Measurements from ENCODE around the gene FBXO44. TPM values are rescaled to one million over a fixed set of nuclear protein-coding genes. Genes with fewer than 3 reads are reported as not detected.

The FBXO44 gene
- total RNA-seq, 2 donors from 2014 or later = 13.8 to 21.7 TPM

DNA sequence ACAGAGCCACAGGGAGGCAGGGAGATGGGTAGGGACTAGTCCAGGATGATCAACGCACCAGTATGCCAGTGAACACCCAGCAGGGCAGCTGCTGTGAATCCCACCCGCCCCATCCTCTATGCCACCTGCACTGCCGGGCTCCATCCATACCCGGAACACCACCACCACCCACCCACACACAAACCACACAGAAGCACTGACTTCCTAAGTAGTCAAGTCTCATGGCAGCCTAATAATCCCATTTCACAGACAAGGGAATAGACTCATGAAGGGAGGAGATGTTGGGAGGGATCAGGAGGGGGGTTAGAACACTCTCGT, 43.2 kb downstream of the FBXO44 start:
- Mint-ChIP-seq H3K27me3 (peaks cover 10% of the 10 kb centered on the region), H3K27ac (no peak overlapping the region), H3K4me3 (no peak overlapping the region), H3K36me3 (ENCODE audit: low read depth) (no peaks in the 10 kb centered on the region), H3K4me1 (peaks cover 9% of the 10 kb centered on the region), H3K9me3 (no peaks in the 10 kb centered on the region)
- ATAC-seq (replicated peaks) = no peak

- H3K4me1 Mint-ChIP-seq = no peaks in the 10 kb centered on the region
Observed at GRCh38 chr1:11700601-11701467, 46.2 kb downstream of the FBXO44 start.

GRCh38 chr1:11701551-11701961, 46.9 kb downstream of the FBXO44 start:
- H3K4me3 Mint-ChIP-seq = no peak overlapping the region
- H3K4me1 Mint-ChIP-seq = no peaks in the 10 kb centered on the region
- no peaks in the 10 kb centered on the region for H3K36me3 Mint-ChIP-seq (ENCODE audit: low read depth)
- H3K27ac Mint-ChIP-seq = no peak overlapping the region
- no peaks in the 10 kb centered on the region for H3K9me3 Mint-ChIP-seq
- H3K27me3 Mint-ChIP-seq = peaks cover 8% of the 10 kb centered on the region
- no peak for ATAC-seq (replicated peaks)

More at GRCh38 chr1:11700601-11701467, 46.2 kb downstream of the FBXO44 start:
- Mint-ChIP-seq H3K4me3 (no peak overlapping the region), H3K27me3 (peaks cover 8% of the 10 kb centered on the region), H3K27ac (no peak overlapping the region), H3K9me3 (no peaks in the 10 kb centered on the region), H3K36me3 (ENCODE audit: low read depth) (no peaks in the 10 kb centered on the region)
- ATAC-seq (replicated peaks) = no peak

DNA sequence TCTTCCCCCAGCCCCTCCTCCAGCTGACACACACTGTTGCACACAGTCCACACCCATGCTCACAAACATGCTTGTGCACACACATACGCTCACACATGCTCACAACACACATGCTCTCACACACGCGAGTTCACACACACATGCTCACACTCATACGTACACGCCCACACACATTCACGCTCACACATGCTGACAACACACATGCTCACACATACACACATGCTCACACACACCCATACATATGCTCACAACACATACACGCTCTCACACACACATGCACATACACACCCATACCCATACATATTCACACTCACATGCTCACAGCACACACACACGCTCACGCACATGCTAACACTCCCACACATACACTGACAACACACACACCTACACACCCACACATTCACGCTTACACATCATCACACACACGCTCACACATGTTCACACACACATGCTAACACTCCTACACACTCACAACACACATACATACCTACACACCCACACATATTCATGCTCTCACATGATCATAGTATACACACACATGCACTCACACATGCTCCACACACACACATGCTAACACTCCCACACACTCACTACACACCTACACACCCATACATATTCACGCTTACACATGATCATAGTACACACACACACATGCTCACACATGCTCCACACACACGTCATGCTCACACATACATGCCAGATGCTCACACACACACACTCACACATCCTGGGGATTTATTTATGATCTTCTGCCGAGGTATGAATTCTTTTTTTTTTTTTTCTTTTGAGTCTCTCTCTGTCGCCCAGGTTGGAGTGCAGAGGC, 47.5 kb downstream of the FBXO44 start:
- H3K27me3 Mint-ChIP-seq = peaks cover 8% of the 10 kb centered on the region
- no peak overlapping the region for H3K27ac Mint-ChIP-seq
- H3K9me3 Mint-ChIP-seq = no peaks in the 10 kb centered on the region
- H3K36me3 Mint-ChIP-seq (ENCODE audit: low read depth) = no peaks in the 10 kb centered on the region
- no peaks in the 10 kb centered on the region for H3K4me1 Mint-ChIP-seq
- no peak for ATAC-seq (replicated peaks)
- H3K4me3 Mint-ChIP-seq = no peak overlapping the region

DNA sequence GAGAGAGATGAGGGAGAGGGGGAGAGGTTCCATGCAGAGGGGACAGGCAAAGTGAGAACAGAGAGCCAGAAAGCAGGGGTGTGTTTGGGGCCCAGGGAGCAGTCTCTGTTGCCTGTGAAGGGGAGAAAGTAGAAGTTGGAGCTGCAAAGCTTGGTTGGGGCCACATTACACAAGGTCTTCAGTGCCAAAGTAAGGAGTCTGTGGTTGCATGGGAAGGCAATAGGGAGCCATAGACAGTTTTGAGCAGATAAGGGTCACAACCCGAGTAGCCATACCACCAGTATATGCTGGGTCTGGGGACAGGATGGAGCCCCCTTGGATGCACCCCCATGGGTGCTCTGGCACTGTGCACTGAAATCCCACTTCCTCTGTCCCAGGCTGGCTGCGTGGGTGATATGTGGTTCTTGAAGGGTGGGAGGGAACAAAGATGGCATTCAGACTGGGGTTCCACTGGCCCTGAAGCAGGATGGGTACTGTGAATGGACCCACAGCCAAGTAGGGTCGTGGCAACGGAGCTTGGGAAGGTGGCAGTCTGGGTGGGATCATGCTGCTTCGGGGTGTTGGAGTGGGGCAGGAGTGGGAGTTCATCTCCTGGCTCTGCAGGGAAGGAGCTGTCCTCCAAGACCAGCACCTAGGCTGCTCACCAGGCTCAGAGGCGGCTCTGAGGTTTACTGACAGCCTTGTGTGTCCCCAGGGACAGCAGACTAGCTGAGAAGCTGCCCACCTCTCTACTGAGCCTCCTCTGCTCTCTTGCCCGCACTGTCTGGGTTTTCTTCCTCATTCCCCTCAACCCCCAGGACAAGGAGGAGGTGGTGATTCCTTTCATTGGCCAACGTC, 48.9 kb downstream of the FBXO44 start:
- no peaks in the 10 kb centered on the region for H3K36me3 Mint-ChIP-seq (ENCODE audit: low read depth)
- peaks cover 8% of the 10 kb centered on the region for H3K27me3 Mint-ChIP-seq
- H3K4me1 Mint-ChIP-seq = no peaks in the 10 kb centered on the region
- no peak for ATAC-seq (replicated peaks)
- no peak overlapping the region for H3K4me3 Mint-ChIP-seq
- no peaks in the 10 kb centered on the region for H3K9me3 Mint-ChIP-seq
- H3K27ac Mint-ChIP-seq = no peak overlapping the region

- H3K4me3 Mint-ChIP-seq = no peak overlapping the region
- no peak overlapping the region for H3K27ac Mint-ChIP-seq
- H3K9me3 Mint-ChIP-seq = no peaks in the 10 kb centered on the region
- peaks cover 8% of the 10 kb centered on the region for H3K27me3 Mint-ChIP-seq
- H3K4me1 Mint-ChIP-seq = no peaks in the 10 kb centered on the region
- no peak for ATAC-seq (replicated peaks)
- H3K36me3 Mint-ChIP-seq (ENCODE audit: low read depth) = no peaks in the 10 kb centered on the region
Observed at GRCh38 chr1:11704194-11704529, 49.5 kb downstream of the FBXO44 start.

DNA sequence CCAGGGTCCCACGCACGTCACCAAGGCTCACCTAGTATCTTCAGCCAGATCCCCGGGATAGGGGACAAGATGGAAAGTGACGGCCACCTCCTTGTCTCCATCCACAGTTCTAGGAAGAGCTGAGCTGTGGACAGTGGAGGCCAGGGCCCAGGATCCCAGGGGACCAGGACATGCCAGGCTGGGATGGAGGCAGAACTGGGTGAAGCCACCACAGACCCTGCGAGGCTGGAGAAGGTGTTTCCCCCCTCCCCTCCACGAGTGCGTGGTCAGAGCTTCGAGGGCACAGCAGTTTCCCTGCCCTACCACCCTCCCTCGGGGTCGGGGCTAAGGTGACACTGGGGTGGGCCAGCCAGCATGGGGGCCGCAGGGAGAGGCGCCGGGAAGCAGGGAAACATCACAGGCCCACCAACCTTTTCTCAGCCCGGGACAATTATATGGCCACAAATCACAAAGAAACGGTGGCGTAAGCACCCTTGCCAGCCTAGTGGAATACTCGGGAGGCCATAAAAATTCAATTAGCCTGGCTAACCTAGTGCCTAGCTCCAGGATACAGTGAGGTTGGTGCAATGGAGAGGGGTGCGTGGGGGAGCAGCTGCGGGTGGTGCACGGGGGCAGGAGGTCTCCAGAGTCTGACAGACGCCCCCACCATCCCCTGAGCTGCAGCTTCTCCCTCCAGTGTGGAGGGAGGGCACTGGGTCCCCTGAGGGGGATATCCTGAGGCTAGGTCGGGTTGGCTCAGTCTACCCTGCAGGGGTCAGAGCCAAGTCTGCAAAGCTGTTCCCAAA, 50.2 kb downstream of the FBXO44 start:
- no peak overlapping the region for H3K27ac Mint-ChIP-seq
- H3K4me3 Mint-ChIP-seq = no peak overlapping the region
- peaks cover 8% of the 10 kb centered on the region for H3K27me3 Mint-ChIP-seq
- no peaks in the 10 kb centered on the region for H3K36me3 Mint-ChIP-seq (ENCODE audit: low read depth)
- ATAC-seq (replicated peaks) = no peak
- H3K4me1 Mint-ChIP-seq = no peaks in the 10 kb centered on the region
- no peaks in the 10 kb centered on the region for H3K9me3 Mint-ChIP-seq

GRCh38 chr1:11705596-11705995, 50.9 kb downstream of the FBXO44 start:
- Mint-ChIP-seq H3K27ac (no peak overlapping the region), H3K36me3 (ENCODE audit: low read depth) (no peaks in the 10 kb centered on the region), H3K4me1 (no peaks in the 10 kb centered on the region), H3K4me3 (no peak overlapping the region), H3K9me3 (no peaks in the 10 kb centered on the region), H3K27me3 (peaks cover 8% of the 10 kb centered on the region)
- no peak for ATAC-seq (replicated peaks)

DNA sequence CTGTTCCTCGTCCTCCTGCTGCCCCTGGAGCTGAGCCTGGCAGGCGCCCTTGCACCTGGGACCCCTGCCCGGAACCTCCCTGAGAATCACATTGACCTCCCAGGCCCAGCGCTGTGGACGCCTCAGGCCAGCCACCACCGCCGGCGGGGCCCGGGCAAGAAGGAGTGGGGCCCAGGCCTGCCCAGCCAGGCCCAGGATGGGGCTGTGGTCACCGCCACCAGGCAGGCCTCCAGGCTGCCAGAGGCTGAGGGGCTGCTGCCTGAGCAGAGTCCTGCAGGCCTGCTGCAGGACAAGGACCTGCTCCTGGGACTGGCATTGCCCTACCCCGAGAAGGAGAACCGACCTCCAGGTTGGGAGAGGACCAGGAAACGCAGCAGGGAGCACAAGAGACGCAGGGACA, 51.6 kb downstream of the FBXO44 start:
- no peaks in the 10 kb centered on the region for H3K4me1 Mint-ChIP-seq
- no peak overlapping the region for H3K27ac Mint-ChIP-seq
- ATAC-seq (replicated peaks) = no peak
- peaks cover 8% of the 10 kb centered on the region for H3K27me3 Mint-ChIP-seq
- H3K4me3 Mint-ChIP-seq = no peak overlapping the region
- no peaks in the 10 kb centered on the region for H3K9me3 Mint-ChIP-seq
- H3K36me3 Mint-ChIP-seq (ENCODE audit: low read depth) = no peaks in the 10 kb centered on the region

- no peaks in the 10 kb centered on the region for H3K4me1 Mint-ChIP-seq
- no peak for ATAC-seq (replicated peaks)
- no peaks in the 10 kb centered on the region for H3K36me3 Mint-ChIP-seq (ENCODE audit: low read depth)
- H3K27ac Mint-ChIP-seq = no peak overlapping the region
- no peak overlapping the region for H3K4me3 Mint-ChIP-seq
- H3K27me3 Mint-ChIP-seq = peaks cover 8% of the 10 kb centered on the region
- H3K9me3 Mint-ChIP-seq = no peaks in the 10 kb centered on the region
Observed at GRCh38 chr1:11707621-11708276, 53.1 kb downstream of the FBXO44 start.

GRCh38 chr1:11708554-11709350, 54.1 kb downstream of the FBXO44 start:
- Mint-ChIP-seq H3K27ac (no peak overlapping the region), H3K4me3 (no peak overlapping the region)
- ATAC-seq (replicated peaks) = no peak

DNA sequence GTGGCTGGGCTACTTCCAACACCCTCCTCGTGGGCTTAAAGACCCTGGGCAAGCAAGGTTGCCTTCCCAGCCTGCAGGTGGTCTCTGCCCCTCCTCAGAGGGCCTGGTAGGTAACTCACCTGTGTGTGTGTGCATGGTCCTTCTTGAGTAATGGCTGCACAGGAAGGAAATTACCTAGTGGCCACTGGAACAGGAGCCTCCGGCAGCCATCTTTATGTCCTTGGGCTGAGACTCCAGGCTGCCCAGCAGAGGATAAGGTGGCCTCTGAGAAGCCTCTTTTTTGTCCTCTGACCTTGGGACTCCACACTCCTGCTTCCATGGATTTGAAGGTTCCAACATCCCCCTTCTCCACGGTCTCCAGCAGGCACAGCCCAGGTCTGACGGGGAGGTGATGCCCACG, 56.8 kb downstream of the FBXO44 start:
- Mint-ChIP-seq H3K27me3 (no peaks in the 10 kb centered on the region), H3K4me3 (no peak overlapping the region)
- ATAC-seq (replicated peaks) = no peak

More at GRCh38 chr1:11708554-11709350, 54.1 kb downstream of the FBXO44 start:
- Mint-ChIP-seq H3K4me1 (no peaks in the 10 kb centered on the region), H3K27me3 (peaks cover 3% of the 10 kb centered on the region), H3K36me3 (ENCODE audit: low read depth) (no peaks in the 10 kb centered on the region), H3K9me3 (no peaks in the 10 kb centered on the region)

DNA sequence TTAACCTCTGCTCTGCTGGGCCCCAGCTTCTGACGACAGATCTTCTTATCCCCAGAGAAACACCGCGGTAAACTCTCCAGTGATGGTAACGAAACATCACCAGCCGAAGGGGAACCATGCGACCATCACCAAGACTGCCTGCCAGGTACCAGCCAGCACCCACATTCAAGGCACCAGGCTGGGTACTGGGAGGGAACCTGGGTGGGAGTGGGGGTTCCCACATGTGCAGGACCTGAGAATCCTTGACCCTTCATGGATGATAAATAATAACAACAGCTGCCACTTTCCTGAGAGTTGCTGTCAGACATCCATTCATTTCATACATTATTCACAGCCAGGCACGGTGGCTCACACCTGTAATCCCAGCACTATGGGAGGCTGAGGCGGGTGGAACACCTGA, 57.6 kb downstream of the FBXO44 start:
- ATAC-seq (replicated peaks) = no peak
- no peaks in the 10 kb centered on the region for H3K36me3 Mint-ChIP-seq (ENCODE audit: low read depth)
- no peak overlapping the region for H3K27ac Mint-ChIP-seq
- H3K4me3 Mint-ChIP-seq = no peak overlapping the region
- no peaks in the 10 kb centered on the region for H3K4me1 Mint-ChIP-seq
- no peaks in the 10 kb centered on the region for H3K27me3 Mint-ChIP-seq
- H3K9me3 Mint-ChIP-seq = no peaks in the 10 kb centered on the region

More for the DNA sequence above, 56.8 kb downstream of the FBXO44 start:
- Mint-ChIP-seq H3K36me3 (ENCODE audit: low read depth) (no peaks in the 10 kb centered on the region), H3K9me3 (no peaks in the 10 kb centered on the region), H3K27ac (no peak overlapping the region), H3K4me1 (no peaks in the 10 kb centered on the region)

All from activated T-helper 17 cell treated with anti-CD3 and anti-CD28 coated beads, Interleukin-2, amount 50 U/mL, for 72 hours (primary cell).